GM12865 (cell line): ENCODE results near the gene CHST5.

Source experiments
- DNase-seq: peaks from one replicate; pipeline ENCODE4 v3.0.0; 2010; ENCODE audit warnings: low read depth
- H3K4me3 ChIP-seq: 2 replicates; pipeline ENCODE4 v1.5.1; 2011; ENCODE audit warnings: mild to moderate bottlenecking, low read depth, low read length, control low read depth
- CTCF ChIP-seq: IDR thresholded peaks from 2 replicates; pipeline ENCODE4 v1.5.1; 2011; ENCODE audit warnings: low read length, control low read depth, low read depth, inconsistent platforms; ENCODE audit not compliant: insufficient read depth; ENCODE audit errors: missing control alignments

The CHST5 gene

DNA sequence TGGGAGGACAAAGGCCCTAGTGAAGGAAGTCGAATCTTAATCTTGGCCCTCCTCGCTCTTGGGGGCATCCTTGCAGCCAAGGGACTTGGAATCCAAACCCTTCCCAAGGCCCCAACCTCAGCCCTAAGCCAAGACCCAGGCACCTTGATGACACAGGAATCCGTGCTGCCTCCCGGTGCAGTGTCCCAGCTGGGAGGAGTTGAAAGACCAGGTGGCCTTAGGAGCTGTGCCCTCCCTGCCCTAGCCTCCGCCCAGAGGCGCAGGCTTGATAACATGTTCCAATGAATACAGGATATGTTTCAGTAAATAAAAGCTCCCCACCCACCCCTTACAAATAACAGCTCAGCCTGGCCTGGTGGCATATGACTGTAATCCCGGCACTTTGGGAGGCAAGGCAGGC lies at the start of gene CHST5:
CHST5 (minus strand) TSS at position 208 of the 400 bp plus-strand sequence. CDS start 5,724 bp downstream, outside the sequence.
- H3K4me3 ChIP-seq: no peak within 1 kb of the TSS
- no peak for DNase-seq
- no peak for TF ChIP-seq CTCF

GRCh38 chr16:75584108-75584507 lies 48.2 kb upstream of the CHST5 start:
- H3K4me3 ChIP-seq: no peak overlapping the region
- DNase-seq: peak; percentile 57
- TF ChIP-seq CTCF: no peak

GRCh38 chr16:75579281-75579834 lies 43.5 kb upstream of the CHST5 start:
- H3K4me3 ChIP-seq: no peak overlapping the region
- DNase-seq: no peak
- no peak for TF ChIP-seq CTCF

- no peak for DNase-seq
- H3K4me3 ChIP-seq: no peak overlapping the region
- no peak for TF ChIP-seq CTCF
Observed at GRCh38 chr16:75578725-75579124, 42.8 kb upstream of the CHST5 start.

GRCh38 chr16:75578212-75578611 lies 42.3 kb upstream of the CHST5 start:
- DNase-seq: no peak
- no peak for TF ChIP-seq CTCF
- H3K4me3 ChIP-seq: no peak overlapping the region

DNA sequence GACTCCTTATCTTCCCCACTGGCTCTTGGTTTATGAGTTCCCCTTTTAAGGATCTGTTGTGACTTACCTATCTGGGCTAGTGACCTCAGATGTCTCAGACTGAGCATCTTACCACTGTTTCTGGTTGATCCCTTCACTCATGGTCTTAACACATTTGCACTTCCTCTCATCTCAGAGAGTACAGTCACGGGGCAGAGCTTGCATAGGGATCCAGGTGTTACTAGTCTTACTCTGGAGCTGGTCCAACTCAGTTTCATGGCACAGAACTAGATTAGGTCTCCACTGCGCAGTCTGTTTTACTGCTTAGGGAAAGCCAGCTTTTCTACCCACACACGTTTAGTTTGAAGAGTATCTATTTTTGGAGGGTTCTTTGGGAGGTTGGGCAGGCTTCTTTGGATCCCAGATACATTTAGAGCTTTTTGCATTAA lies 40.5 kb upstream of the CHST5 start:
- no peak overlapping the region for H3K4me3 ChIP-seq
- peak; percentile 42 for DNase-seq
- no peak for TF ChIP-seq CTCF

DNA sequence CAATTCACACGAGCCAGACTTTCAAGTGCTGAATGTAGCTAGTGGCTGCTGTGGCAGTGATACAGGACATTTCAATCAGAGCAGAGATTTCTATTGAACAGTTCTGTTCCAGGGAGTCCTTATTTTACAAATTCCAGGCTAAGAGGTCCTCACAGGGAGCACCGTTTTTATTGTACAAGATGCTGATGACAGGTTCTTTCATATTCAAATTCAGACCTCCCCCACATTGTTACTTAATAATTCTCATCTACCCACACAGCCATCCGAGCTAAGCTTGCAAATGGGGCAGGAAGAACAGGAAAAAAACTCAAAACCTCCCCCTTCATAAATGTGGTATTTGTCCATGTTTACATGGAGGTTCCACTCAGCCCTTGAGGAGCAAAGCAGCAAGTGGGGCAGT lies 40.0 kb upstream of the CHST5 start:
- no peak overlapping the region for H3K4me3 ChIP-seq
- DNase-seq: no peak
- no peak for TF ChIP-seq CTCF
